ENCODE measurements around the gene TRPV3.

TRPV3 gene

DNA sequence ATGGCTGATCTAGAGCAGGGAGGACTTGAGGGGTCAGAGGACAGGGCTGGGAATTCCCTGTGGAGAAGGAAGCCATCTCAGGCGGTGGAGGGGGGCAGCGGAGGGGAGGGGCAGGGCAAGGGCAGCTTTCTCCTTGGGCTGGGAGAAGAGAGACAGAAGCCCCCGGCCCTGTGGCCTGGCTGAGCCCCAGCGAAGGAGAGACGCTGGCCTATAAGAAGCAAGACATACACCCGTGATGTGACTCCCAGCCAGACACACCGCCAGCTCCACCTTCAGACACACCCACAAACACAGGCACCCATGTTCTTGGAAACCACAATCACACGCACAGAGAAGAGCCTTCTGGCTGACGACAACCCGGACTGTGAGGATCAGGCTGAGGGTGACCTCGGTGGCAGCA, 10.0 kb downstream of the TRPV3 start:
- no peak for DNase-seq

DNA sequence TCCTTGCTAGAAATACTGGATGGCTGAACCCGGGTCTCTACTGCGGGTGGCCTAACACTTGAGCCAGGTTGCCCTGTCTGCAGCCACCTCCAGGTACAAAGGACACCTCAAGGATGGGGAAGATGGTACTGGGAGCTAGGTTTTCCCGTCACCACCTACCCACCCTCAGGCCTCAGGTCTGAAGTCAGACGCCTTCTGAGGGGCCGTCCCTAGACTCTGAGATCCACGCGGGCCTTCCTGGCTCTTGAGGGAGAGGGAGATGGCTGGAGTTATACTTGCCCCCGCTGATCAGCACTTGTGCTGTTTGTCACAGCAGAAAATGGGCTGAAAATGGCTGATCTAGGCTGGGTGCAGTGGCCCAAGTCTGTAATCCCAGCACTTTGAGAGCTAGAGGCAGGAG, 10.6 kb downstream of the TRPV3 start:
- DNase-seq: no peak

DNA sequence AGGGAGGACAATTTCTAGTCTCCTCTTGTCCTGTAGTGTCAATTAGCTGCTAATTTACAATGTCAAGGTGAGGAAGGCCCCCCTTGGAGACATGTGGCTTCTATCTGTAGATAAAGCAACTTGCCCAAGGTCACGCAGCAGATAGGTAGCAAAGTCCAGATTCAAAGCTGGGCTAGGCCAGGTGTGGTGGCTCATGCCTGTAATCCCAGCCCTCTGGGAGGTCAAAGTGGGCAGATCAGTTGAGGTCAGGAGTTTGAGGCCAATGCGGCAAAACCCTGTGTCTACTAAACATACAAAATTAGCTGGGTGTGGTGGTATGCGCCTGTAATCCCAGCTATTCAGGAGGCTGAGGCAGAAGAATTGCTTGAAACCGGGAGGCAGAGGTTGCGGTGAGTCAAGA, 11.1 kb downstream of the TRPV3 start:
- DNase-seq: no peak

DNA sequence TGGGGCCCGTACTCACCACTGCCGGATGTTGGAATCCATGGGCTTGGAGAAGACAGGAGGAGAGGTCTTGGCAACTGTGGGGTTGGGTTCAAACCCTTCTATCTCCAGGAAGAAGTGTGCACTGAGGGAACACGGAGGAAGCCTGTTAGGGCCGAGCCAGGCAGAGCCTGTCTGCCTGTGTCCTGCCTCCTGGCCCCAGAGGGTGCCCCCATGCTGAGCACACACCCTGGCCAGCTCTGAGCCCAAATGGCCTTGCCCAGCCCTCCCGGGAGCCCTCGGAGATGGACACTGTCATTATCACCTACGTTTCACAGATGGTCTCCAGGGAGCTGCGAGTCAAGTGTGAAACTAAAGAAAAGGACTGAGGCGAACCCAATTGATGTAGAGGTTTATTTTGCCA, 12.5 kb downstream of the TRPV3 start:
- no peak for DNase-seq

DNA sequence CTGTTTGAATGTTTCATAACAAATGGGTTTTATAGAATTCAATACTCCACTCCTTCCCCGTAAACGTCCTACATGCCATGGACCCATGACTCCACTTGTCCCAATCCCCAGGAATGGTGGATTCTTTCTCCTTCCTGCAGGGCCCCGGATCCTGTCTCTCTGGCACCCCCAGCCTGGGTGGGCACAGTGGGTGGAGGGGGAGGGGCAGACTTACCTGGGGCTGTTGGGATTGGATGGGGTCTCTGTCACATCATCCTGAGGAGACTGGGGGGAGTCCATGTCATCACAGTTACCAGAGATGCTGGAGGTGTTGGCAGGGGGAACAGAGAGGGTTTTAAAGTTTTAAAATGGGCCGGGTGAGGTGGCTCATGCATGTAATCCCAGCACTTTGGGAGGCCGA, 13.2 kb downstream of the TRPV3 start:
- no peak for DNase-seq

DNA sequence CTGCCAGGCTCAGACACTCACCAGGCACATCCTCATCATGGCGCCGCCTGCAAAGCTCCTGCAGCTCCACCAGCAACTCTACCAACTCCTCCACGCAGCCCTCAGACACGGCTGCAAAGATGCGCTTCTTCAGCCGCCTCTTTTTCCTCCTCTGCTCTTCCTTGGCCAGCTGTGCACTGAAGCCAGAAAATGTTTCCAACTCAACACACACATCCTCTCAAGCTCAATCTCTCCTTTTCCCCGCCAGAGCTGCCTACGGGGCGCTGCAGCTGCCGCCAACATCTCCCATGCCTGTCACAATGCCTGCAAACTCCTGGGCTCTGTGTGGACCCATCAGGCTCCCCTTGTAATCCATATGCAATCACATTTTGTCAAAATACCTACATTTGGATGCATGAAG, 14.2 kb downstream of the TRPV3 start:
- DNase-seq: peak in 9 of 58 donors; percentile 8 to 35 (median 26)

DNA sequence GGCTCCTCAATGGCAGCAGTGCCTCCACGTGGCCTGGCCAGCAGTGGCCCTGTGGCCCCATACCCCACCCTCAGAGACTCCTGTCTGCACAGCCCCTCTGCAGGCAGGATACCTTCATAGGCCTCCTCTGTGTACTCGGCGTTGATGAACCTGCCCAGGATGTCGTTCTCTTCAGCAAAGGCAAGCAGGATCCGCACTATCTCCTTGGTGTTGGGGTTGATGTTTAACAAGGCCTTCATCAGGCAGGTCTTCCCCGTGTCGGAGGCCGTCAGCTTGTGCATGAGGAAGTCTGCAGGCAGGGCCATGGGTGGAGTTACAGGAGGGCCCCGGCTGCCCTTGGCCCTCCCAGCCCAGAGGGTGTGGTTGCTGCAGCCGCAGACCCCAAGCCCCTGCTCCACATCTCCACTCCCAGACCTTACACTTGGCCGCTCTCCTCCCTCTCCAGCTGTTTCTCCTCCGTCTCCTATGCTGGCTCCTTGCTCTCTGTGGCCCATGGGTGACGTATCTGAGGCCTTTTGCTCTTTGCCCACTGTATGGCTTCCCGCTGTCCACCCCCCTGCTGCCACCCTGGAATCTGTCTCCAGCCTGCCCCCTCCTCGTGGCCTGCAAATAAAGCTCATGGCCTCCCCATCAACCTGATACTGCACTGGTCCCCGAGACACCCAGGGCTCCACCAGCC, 15.1 kb downstream of the TRPV3 start:
- no peak for DNase-seq

DNA sequence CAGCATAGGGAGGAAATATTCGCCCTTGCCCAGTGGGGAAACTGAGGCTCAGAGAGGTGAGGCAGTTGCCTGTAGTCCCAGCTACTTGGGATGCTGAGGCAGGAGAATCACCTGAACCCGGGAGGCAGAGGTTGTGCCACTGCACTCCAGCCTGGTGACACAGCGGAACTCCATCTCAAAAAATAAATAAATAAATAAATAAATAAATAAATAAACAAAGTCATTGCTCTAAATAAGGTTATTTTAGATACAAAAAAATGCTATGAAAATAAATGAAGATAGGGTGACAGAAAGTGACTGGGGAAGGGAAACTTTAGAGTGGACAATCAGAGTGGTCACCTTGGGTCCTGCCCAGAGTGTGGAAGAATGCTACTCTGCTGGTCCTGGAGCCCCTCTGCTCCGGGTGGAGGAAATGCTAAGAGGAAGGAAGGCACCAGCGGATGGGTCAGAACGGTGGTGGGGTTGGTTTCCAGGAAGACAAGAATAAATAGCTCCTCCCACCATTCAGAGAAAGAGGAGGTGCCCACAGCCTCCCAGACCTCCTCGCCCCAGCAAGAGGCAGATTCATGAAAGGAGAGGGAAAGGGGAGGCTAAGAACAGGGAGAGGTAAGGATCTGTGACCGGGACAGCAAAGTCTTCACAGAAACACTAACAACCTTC, 17.6 kb downstream of the TRPV3 start:
- DNase-seq: no peak

DNA sequence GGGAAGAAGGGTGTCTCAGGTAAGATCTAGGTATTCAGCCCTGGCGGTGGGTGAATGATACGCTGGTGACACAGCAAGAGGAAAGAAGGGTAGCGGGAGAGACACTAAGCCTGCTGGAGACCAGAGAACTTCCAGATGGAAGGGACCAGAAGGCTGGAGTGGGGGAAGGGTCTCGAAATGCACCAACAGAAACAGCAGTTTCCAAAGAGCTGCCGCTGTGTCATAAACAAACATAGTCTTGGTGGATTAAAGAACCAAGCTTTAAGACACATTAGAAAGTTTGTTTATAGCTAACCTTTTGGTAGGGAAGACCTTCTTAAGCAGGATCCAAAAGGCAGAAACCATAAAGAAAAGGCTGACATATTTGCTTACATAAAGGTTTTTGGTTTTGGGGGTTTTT, 20.9 kb downstream of the TRPV3 start:
- no peak for DNase-seq

DNA sequence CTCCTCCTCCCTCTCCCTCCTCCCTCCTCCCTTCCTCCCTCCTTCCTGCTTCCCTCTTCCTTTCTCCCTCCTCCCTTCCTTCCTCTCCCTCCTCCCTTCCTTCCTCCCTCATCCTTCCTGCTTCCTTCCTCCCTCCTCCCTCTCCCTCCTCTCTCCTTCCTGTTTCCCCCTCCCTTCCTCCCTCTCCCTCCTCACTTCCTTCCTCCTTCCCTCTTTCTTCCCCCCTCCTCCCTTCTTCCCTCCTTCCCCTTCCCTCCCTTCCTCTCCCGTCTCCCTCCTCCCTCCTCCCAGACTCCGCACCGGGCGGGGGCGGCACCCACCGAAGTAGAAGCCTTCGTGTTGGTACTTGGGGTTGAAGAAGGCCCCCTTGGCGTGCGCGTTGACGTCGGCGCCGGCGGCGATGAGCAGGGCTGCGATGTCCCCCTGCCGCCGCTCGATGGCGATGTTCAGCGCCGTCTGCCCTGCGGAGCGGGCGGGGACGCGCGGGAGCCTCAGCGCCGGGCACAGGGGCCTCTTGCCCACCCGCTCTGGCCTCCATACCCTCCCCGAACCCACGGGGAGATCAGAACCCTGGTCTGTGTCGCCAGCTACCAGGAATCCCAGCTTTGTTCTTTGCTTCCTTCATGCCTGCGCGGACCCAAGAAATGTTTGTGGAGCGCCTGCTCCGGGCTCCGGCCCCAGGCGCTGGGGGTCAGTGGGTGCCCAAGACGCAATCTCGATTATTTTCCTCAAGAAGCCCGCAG, 22.2 kb downstream of the TRPV3 start:
- peak in 55 of 58 donors; percentile 16 to 84 (median 65) for DNase-seq

DNA sequence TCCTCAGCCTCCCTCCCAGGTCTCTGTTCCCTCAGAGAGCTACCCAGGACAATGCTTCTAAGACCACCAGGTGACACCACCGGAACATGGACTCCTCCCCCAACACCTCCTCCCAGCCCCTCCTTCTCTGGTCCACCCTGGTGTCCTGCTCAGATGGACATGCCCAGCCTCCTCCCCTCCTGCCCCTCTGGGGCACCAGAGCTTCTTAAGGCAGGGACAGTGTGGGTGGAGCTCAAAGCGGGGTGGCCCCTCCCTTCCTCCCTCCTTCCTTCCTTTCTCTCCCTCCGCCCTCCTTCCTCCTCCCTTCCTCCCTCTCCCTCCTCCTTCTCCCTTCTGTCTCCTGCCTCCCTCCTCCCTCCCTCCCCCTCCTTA, 22.7 kb downstream of the TRPV3 start:
- peak in 29 of 58 donors; percentile 6 to 65 (median 37) for DNase-seq

DNA sequence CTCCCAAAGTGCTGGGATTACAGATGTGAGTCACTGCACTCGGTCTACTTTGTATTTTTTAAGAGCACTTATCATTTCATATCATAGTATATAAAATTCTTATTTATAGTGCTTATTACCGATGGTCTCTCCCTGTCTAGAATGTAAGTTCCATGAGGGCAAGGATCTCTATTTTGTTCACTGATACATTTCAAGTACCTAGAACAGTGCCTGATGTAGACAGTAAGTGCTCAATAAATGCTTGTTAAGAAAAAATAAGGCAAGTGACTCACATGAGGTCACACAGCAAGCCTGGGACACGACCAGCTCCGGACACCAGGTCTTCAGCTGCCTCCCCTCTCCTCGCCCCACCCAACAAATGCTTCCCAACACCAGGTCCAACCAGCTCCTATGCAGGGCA, 23.9 kb downstream of the TRPV3 start:
- DNase-seq: no peak

DNA sequence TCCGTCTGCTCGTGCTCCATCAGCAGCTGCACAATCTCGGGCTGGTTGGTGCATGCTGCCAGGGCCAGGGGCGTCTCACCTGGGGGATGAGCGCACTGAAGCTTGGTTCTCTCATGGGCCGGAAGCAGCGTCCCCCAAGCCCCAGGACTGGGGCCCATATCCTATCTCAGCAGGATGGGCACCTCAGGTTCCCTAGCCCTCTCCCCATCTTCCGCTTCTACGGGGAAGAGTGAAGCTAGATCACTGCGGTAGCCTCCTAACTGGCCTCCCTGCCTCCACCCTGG, 24.8 kb downstream of the TRPV3 start:
- no peak for DNase-seq

DNA sequence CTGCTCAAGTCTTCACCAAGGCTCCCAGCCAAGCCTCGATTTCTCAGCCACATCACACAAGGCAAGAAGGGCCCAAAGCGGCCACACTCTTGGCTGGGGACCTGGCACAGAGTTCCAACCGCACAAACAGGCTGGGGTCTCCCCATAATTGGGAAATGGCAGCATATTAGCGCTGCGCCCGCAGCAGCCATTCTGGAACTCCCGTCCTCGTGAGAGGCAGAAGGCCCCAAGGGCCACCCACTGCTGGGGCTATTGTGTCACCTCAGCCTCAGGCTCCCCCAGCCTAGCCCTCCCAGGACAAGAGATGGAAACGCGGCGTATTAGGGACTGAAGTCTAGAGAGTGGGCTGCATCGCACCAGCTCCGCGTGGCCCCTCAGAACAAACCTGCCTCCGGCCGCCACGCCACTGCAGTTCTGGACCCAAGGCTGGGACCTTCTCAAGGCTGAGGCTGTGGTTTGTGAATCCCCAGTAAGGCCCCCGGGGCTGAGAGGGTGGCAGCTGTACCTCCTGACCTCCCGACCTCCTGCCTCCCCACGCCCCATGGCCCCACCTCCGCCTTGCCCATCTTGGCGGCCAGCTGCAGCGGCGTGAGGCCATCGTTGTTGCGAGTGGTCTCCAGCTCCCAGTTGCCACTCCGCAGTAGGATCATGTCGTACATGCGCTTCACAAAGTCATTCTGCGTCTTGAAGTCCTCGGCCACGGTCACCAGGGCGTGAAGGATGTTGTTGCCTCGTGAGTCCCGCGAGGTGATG, 25.3 kb downstream of the TRPV3 start:
- peak in 2 of 58 donors; percentile 64 to 67 for DNase-seq

DNA sequence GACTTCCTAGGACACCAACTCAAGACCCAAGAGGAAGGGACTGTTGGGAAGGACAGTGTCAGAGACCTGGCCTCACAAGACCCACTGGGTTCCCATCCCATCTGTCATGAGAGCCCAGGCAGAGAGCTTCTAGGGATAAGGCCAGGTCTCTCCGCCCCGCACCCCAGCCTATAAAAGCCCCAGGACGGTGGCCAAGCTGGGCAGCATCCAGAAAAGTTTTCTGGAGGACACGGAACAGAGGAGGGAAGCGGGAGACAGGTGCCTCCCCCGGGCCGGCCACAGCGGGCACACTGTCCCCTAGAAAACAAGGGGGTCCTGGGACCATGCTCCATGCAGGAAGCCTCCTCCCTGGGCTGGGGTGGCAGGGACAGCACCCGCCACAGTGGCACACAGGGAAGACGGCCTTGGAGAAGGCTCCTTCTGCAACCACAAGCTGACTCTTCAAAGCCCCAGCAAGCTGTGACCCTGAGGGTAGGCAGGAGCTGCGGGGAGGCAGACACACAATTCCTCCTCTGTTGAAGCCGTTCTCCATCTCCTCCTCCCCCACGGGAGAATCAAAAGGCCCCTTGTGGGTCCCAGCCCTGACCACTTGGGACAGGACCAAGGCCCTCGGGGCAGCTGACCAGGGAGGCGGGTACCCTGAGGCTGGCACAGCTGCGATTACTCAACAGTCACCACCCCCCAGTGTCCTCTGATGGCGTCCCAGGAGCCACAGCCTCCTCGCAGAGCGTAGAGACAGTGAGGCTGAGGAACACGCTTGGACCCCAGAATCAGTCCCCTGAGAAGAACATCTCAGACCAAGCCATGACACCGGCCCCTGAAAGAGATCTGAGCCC, 26.1 kb downstream of the TRPV3 start:
- DNase-seq: peak; percentile 39 to 99 (median 91)

DNA sequence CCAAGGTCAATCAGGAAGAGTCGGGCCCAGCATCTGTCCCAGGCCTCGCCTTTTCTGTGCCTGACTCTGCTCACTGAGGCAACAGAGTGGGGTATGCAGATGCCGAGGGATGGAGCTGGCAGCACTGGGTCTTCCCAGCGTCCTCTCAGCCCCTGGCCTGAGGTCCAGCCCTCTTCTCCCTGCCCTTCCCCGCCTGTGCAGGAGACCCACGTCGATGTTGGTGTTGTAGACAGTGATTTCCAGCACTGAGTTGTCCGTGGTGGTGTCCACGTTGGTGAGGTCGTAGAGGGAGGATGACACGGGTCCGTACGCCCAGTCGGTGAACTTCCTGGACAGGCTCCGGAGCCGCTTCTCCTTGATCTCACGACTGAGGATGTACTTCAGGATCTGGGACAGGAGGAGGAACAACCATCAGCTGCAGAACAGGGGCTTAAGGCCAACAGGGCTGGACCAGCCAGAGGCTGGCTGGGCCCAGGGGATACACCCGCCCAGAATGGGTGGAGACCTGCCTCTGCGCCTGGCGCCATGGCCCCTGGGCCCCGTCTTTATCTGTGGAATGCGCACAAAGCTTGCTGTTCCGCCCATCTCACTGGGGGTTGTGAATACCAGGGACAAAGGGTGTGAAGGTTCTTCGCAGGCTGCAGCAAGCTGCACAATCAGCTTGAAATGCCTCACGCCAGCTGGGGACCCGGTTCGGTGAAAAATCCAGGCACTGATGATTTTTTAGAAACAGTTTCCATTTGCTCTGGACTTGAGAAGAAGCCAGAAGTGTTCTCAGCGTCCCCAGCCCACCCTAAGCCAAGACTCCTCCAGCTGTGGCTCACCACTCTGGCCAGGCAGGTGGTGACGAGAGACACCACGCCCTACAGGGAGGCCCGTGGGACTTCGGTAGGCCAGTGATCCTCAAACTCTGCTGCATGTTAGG, 27.5 kb downstream of the TRPV3 start:
- DNase-seq: peak in 43 of 58 donors; percentile 10 to 81 (median 48)

DNA sequence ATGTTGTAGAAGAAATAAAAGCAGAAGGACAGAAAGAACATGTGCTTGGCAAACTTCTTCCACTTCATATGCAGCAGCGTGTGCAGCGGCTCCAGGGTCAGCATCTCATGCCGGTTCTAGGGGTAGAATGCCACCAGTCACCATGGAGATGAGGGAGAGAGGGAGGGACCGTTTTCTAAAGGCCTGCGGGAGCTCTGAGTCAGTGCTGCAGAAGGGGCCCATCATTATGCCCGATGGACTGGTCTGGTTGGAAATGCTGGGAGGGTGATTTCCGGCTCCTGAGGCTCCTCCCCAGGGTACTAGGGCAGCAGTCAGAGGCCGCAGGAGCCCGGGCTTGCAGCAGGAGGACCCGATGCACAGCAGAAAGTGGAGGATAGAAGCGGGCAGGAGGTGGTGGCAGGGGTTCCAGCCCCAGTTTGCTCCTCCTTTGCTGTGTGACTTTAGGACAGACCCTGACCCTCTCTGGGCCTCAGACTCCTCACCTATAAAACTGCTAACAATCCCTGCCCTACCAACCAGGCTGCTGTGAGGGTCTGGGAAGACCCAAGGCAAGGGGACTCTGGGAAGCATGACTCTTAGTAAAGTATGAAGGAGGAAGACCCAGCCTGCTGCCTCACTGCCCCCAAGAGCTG, 28.6 kb downstream of the TRPV3 start:
- peak in 13 of 58 donors; percentile 2 to 46 (median 18) for DNase-seq

DNA sequence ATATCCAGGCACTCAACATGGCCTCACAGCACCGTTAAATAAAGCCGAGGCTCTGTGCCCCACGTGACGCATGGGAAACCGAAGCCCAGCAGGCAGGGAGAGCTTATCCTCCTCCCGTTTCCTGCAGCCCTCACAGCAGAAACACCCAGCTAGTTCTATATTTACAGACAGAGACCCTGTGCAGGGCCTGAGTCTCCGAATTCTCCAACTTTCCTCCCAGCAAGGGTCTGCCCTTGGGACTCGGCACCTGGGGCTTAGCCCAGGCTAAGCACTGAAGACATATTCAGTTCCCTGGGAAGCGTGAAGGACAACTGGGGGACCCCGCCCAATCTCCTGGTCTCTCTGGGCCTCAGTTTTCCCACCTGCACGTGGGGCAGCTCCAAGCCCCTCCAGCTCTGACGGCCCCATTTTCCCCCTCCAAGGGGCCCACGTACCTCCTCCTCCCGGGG, 29.2 kb downstream of the TRPV3 start:
- DNase-seq: no peak

DNA sequence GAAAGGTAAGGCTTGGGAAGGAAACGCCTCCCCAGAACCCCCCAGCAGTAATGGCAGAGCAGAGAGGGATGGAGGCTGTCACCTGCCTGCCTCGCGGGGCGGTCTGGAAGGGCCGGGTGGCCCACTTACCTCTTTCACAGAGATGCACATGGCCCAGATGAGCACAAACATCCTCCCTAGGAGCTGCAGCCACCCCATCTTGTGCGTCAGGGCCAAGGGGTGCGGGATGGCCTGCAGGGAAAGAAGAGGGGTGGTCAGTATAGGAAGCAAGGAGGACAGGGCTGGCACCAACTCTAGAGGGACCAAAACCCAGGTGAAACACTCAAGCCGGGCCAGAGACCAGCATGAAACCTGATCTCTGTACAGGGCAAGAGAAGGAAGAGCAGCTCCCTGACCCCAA, 29.7 kb downstream of the TRPV3 start:
- DNase-seq: no peak
